NCI-H1436 (cell line): ENCODE measurements around the gene CA12.
"Not testable (repeated sequence)": the region's sequence is repeated elsewhere in the genome, so short reads cannot be mapped to it uniquely, and the experiment has no call there.

Source experiments
- DNase-seq: peaks from one replicate; lab custom pipeline; 2025; lab: John Stamatoyannopoulos, UW

The CA12 gene

DNA sequence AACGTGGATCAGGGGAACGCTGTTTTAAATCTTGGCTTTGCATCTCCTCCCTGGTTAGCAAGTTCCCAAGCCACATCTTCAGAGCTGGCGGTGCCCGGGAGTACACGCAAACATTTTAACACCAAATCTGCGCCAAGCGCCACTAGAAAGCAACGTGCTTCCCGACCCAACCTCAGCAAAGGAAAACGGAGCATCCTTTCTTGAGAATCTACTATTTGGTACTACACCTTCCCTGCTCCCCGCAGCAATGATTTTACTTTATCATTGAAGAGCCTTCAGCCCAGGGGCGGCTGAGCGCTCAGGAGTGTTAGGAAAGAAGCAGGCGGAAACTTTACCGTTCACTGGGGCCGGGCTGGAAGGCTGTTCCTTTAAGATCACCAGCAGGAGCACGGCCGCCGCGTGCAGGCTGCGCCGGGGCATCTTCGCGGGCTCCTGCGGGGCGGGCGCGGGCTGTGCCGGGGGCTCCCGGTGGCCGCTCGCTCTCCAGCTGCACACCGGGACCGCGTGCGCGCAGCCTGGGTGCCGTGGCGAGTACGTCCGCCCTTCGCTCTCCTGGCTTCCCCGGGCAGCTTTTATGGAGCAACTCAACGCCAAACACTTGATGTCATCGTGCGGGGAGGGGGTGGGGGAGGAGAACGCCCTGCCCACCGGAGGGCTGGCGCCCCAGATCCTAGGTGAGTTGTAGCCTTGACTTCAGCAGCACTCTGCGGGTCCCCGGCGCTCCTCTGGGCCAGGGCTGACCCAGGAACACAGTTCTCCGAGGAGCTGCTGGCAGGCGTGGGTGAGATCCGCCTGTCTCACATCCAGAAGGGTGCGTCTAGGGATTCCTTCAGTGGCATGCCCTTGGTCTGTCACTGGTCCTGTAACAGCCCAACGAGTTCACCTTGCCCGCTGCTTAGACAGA lies at the start of gene CA12:
Gene CA12, minus strand, starts transcription at position 546 of the 904 bp plus-strand sequence. Its CDS starts 126 bp downstream, at position 420.
- no peak for DNase-seq

DNA sequence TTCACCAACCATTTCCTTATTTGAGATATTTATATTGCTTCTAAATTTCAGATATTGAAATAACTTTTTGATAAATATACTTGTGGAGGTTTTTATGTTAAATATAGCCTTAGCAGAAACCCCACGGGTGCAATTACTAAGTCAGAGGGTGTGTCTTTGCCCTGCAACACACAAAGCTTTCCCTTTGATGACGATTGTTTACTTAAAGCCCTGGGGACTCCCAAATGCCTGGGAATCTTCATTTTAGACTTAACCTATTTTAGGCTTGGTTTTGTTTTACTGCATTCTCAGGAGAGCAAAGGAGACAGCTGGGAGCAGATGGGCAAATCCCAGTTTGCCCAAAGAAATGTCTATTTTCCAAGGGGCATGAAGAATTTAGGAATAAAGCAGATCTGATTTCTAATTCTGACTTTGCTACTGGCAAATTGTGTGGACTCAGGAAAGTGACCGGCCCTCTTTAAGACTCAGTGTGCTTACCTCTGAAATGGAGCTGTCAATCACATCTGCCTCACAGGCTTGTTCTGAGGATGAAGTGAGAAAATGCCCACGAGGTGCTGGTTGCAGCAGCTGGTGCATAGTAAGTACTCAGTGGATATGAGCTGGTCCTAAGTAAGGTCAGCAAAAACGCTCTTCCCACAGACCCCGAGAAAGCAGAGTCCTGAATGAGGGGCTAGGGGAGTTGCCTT lies 49.3 kb upstream of the CA12 start:
- no peak for DNase-seq

DNA sequence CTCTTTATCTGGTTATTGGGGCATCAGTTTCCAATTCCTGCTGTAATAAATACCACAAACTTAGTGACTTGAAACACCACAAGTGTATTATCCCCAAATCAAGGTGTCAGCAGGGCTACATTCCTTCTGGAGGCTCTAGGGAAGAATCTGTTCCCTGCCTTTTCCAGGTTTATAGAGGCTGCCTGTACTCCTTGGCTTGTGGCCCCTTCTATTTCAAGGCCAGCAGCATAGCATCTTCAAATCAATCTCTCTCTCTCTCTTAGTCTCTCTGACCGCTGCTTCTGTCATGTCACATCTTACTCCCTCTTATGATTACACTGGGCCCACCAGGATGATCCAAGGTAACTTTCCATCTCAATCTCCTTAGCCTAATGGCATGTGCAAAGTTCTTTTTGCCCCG lies 44.9 kb upstream of the CA12 start:
- DNase-seq = no peak

DNA sequence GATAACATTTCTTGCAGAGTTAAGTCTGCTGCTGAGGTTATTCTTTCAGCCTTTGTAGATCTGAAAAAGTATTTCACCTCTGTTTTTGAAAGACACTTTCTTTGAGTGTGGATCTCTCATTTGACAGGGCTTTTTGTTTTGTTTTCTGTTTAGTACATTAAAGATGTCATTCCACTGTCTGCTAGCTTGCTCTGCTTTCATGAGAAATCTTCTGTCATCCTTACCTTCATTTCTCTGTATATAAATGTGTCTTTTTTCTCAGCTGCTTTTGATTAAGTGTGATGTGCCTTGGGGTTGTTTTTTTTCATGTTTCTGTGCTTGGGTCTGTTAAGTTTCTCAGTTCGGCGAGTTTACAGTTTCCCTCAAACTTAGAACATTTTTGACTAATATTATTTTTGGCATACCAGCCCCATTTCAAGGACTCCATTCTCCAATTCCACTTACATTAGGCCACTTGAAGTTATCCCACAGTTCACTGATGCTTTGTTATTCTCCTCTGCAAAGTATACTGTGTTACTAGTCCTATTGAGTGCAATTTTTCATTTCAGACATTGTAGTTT lies 43.9 kb upstream of the CA12 start:
- no peak for DNase-seq

DNA sequence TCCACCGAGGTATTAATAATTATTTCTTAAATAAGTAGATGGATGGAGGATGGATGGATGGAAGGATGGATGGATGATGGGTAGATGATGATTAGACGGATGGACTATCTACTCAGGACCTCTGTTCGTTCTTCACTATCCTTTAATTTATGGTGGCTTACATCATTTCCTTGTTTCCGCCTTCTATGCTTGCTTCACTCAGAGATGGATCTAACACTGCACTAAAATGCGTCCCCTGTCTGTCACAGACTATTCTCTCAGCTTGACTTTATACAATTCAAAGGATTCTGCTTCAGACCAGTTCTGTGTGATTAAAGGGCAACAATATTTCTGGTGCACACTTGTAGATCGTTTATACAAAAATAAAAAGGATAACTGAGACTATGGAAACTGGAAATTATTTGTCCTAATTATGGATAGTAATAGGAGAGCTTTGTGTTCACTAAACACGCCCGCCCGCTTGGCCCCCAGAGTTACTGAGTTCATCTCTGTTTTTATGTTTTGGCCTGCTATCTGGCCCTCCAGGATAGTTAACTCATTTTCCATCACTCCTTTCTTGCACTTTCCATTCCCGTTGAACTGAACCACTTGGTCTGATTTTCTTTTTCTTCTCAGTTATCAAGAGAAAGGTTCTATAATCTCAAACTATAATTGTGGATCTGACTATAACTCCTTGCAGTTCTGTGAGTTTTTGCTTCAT lies 41.4 kb upstream of the CA12 start:
- no peak for DNase-seq

DNA sequence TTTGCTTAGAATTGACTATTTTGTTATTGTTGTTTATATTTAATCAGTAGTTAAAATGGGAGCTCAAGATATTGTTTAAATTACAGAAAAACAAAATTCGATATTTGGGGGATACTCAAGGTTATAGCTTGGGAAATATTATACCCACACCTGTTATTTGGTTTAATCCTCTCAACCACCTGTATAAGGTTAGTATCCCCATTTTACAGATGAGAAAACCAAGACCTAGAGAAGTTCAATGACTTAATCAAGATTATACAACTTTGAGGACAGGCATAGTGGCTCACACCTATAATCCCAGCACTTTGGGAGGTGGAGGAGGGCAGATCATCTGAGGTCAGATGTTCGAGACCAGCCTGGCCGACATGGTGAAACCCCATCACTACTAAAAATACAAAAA lies 39.8 kb upstream of the CA12 start:
- DNase-seq = no peak

DNA sequence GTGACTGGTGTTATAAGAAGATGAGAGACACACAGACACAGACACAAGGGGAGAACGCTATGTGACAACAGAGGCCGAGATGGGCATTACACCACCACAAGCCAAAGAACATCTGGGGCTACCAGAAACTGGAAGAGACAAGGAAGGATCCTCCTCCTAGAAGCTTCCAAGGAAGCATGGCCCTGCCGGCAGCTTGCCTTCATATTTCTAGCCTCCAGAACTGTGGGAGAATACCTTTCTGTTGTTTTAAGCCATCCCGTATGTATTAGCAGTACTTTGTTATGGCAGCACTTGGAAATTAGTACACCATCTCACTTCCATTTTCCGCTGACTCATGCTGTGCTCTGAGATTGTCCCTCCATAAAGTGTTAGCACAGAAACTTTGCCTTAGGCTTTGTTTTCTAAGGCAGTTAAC lies 38.7 kb upstream of the CA12 start:
- no peak for DNase-seq

DNA sequence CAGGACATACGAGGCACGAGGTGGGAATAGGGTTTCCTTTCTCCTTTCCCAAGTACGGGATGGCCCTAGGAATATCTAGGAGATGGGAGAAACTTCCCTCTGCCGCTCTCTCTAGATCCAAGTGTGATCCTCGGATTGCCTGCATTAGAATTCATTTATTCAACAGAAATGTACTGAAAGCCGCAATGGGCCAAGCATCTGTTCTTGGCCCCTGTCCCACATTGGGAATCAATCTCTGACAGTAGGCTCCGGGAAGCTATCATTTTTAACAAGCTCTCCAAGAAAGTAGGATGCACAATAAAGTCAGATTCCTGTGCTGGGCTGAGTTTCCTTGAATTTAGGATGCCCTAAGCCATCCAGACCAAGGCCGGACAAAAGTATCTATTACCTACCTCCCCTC lies 37.2 kb upstream of the CA12 start:
- DNase-seq = no peak

DNA sequence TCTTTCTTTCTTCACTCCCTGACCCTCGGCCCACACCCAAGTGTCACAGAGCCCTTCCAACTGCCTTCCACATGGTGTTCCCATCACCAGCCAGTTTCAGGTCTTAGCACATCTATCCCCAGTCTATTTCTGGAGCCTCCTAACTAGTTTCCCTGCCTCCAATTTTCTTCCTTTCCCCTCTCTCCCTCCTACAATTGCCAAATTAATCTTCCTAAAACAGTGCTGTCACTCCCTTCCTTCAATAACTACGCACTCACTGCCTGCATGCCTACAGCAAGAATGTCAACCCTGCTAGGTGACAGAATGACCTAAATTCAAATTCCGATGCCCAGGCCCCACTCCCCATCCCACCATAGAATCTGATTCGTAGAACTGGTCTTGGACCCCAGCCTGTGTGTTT lies 36.1 kb upstream of the CA12 start:
- DNase-seq = no peak

DNA sequence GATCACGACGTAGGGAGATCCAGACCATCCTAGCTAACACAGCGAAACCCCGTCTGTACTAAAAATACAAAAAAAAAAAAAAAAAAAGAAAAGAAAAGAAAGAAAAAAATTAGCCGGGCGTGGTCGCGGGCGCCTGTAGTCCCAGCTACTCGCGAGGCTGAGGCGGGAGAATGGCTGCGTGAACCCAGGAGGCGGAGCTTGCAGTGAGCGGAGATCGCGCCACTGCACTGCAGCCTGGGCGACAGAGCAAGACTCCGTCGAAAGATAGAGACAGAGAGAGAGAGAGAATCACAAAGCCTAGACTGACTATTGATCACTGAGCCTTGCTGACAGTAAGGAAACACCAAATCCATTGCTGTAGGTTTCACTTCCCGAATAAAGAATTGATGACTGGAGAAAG lies 35.6 kb upstream of the CA12 start:
- not testable (repeated sequence) for DNase-seq

DNA sequence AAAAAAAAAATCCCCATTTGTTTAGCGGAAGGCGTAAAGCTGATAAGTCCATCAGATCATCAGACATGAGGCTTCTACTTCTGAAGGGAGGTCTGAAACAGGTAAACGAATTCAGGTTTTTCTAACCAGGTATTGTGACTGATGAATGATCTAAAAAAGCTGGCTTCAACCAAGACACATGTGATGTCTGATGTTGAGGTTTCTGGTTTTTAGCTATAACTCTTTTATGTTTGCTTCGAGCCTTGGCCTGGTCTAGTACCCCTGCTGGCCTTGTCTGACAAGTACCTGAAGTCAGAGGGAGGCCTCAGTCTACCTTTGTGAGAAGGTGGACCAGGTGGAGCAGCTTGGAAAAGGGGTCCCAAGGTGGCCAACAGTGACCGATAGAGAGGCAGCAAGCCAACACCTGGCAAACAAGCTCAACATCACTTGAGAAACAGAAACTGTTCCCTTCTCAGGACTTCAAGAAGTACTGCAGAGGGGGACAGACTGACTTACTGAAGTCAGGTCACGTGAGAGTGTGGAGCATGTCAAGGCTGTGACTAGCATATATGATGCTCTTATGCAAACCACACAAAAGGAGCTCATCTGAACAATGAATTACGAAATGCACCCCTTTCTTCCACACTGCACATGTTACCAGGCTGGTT lies 33.0 kb upstream of the CA12 start:
- DNase-seq = no peak

DNA sequence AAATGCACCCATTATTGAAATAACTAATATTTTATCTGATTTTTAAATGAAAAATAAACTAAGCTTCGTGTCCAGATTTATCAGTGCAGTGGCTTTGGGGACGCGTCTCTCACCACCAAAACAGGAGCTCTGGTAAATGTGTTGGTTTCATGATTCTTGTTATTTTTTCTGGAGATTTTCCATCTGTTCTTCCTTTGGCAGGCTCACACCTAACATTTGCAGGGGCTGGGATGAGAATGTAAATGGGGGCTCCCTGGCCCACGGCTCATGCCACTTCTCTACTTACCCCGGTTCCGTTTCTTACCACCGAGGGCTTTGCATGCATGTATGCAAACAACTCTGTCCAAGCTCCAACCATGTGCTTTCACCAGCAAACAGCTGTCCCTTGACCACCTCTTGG lies 30.9 kb upstream of the CA12 start:
- no peak for DNase-seq

DNA sequence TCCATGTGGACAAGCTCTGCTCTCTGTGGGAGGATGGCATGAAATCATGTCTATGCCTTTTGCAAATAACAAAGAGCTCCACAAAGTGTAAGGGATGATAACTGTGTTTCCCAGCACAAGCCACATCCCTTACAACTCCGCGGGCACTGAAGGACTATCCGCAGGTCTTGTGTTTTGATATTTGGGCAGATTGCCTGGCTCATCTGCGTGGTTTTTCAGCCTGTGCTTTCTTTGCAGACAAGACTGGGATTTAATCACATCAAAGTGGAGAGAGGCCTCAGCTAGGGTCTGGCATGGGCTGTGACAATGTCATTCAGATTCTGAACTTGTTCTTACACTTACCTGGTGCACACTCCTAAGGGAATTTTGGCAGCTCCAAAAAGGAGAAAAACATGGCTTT lies 30.2 kb upstream of the CA12 start:
- DNase-seq = no peak

DNA sequence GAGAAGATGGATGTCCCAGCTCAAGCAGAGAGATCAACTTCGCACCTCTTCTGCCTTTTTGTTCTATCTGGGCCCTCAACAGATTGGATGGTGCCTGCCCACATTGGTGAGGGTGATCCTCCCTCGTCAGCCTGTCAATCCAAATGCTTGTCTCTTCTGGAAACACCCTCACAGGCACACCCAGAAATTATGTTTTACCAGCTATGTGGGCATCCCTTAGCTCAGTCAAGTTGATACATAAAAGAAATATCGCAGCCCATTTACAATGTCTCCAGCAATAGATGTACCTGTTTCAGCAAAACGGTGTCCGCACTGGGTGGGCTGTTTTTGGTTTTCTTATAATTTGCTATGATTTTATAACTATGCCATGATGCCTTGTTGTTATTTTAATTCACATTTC lies 27.5 kb upstream of the CA12 start:
- no peak for DNase-seq

DNA sequence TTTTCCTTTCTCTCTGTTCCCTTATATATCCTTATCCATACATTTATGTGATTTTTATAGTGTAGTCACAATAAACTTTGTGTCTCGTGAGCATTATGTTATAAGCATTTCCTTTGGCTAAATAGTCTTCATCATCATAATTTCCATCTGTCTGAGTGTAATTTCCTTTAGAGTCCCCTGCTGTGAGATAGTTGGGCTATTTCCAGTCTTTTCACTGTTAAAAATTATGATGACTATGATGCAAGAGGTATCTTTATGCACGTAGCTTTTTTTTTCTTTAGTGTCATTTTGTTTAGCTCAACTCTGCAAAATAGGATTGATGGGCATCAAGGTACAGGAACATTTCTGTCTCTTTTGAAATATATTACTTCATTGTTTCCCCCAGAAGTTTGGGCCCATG lies 26.9 kb upstream of the CA12 start:
- DNase-seq = no peak

DNA sequence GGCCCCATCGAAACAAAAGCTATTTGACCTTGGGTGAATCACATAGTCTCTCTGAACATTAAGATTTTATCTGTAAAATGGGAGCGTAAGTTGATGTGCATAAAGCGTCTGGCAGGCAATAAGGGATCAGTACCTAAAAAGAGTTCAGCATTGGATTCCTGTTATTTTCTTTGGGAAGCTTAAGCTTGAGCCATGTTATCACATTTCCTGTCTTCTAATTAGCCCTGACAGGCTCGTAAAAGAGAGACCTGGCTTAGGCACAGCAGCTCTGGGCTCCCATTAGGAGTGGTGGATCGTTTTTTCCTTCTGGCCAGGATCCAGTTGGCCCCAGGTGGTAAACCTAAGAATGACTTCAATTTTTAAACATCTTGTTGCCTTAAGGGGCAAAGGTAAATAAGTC lies 26.0 kb upstream of the CA12 start:
- no peak for DNase-seq

DNA sequence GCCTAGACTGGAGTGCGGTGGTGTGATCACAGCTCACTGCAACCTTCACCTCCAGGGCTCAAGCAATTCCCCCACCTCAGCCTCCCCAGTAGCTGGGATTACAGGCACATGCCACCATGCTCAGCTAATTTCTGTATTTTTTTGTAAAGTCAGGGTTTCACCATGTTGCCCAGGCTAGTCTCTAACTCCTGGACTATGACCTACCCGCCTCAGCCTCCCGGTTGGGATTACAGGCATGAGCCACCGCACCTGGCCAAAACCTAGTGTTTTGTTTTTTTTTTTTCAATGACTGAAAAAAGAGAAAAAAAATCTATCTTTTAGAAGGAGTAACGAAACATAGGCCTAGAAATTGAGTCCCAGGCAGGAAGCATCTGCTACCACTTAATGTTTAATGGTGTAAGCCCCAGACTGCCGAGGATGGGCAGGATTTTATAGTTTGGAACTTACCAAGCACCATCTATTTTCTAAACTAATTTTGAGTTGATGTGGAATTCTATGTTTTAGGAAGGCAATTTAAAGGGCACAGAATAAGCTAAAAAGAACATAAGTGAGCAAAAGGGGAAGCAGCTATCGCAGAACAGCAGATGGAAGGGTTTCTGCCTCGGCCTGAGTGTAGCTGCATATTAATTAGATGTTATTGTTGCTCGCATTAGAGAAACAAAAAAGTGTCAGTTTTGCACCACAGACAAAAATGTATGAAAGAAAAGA lies 24.2 kb upstream of the CA12 start:
- no peak for DNase-seq

DNA sequence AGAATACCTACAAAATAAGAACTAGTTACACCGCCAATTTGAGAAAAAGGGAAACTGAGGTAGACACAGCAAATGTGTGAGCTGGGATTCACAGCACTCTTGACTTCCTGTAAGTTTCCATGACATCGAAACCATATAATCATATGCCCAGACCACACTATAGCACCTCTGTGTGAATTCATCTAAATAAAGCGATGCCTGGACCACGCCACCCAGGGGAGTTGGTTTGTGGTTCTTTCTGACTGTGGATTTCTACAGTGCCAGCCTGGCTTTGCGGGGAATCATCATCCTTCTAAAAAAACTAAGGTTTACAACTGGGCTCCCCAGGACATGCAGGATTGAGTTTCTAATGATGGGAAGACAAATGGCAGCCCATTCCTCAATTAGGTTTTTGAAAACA lies 23.5 kb upstream of the CA12 start:
- DNase-seq = no peak

DNA sequence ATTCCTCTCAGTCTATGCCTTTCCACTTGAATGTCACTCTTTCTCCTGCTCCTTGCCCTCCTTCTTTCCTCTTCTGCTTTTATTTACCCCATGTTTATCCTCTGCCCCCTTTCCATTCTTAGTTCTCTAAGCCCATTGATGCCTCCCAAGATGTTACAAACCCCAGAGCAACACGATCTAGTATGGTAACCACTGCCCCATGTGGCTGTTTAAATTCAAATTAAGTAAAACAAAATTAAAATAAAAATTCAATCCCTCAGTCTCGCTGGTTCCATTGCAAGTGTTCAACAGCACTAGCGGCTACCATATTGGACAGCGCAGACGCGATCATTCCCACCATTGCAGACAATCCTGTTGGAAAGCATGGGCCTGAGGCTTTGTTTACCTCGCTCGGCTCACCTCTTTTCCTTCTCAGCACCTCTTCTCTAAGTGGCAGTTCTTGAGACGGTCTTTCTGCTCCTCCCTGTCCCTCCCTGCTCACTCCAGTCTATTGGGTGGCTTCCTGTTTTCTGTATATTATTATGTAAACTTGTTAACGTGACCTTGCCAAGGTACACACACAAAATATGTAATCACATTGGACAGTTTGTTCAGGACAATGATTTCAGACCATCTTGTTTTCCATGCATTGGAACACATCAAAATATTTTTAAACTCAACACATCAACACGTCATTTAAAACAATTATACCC lies 21.8 kb upstream of the CA12 start:
- no peak for DNase-seq

DNA sequence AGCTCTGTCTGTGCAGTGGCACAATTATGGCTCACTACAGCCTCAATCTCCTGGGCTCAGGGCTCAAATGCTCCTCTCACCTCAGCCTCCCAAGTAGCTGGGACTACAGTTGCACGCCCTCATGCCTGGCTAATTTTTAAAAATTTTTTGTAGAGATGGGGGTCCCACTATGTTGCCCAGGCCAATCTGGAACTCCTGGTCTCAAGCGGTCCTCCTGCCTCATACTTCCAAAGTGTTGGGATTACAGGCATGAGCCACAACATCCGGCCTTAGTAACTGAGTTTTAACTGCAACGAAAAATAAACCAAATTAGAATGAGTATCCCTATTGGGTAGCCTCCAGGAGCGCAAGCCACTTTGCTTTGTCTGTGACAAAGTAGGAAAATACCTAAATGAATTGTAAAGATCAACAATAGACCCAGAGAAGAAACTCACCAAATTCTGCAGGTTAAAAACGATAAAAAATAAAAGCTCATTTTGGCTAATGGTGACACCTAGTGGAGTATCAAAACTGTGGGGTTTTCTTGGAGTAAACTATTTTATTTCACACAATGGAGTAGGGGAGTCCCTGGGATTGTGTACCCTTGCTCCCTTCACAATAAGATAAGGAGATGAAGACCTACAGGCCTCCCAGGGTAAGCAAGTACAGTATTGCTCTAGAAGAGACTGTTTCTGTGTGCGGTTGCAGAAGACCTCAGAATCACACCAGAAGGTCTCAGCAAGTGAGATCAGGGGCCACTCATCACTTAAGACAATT lies 21.0 kb upstream of the CA12 start:
- no peak for DNase-seq
